COLO829 (cell line): ENCODE data around the gene CACNB4.

Experiments
- DNase-seq: peaks from one replicate; pipeline ENCODE4 v3.0.0; 2012; ENCODE audit warnings: low spot score

CACNB4 gene

DNA sequence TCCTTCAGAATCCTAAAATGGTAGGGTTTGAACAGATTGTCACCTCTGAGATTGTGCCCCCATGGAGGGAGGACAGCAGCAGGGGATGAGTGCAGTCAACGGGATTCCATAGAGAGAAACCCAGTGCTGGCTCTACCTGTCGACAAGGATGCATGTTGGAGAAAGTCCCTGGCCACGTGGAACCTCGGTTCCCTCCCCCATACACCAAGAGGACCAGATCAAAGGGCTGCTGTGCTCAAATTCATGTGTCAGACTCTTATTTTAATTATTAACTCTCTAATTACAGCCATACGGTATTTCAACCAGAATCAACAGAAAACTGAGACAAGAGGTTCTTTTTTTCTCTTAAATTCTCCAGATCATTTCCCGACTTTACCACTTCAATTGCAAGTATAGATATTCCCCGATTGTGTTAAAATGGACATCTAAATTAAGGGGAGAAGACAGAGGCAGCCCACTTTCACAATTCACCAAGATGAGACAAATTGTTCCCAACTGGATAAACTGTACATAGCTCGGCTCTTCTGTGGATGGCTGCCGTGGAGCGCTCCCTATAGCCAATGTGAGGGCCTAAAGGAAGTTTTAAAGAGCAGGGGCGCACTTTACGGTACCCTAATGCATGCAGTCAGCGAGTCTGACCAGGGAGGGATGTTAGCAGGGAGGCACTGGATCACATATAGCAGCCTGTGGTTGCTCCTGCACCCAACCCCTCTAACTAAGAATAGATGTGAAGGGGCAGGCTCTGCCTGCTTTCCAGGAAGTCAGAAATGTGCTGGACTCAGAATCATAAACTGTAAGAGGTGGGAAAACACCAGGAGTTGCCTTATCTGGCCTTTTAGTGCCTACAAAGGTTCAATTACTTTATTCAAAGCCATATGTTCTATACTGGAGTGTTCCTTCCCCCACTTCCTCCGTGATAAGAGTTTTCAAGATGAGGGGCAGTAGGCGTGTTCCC lies 123.1 kb downstream of the CACNB4 start:
- no peak for DNase-seq

DNA sequence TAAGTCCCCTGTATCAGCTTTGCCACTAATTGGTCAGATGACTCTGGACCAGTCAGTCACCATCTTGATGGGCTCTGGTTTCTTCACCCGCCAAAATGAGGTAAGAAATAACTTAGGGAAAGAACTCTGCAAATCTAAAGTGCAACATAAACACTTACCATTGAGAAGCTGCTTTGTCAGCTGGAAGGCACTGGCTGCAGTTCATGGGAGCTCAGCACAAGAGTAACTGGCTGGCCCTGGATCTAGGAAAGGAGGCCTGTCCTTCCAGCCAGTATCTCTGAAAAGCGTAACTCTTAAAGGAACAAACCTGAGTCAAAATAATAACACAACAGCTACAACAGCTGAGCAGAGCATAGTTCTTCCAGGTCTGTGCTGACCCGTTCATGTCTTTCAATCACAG lies 123.9 kb downstream of the CACNB4 start:
- DNase-seq: no peak

DNA sequence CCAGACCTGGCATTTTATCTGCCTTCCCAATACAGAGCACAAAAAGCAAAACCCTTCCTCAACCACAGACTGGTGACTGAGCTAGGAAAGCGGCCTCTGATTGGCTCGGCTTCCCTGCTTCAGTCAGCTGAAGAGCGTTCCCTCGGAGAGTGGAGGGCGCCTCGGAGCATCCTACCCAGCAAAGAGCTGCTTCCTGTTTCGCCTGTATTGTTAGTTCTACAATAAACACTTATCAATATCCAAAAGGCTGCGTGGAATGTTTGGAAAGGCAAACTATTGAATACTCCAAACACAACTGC lies 125.0 kb downstream of the CACNB4 start:
- no peak for DNase-seq

DNA sequence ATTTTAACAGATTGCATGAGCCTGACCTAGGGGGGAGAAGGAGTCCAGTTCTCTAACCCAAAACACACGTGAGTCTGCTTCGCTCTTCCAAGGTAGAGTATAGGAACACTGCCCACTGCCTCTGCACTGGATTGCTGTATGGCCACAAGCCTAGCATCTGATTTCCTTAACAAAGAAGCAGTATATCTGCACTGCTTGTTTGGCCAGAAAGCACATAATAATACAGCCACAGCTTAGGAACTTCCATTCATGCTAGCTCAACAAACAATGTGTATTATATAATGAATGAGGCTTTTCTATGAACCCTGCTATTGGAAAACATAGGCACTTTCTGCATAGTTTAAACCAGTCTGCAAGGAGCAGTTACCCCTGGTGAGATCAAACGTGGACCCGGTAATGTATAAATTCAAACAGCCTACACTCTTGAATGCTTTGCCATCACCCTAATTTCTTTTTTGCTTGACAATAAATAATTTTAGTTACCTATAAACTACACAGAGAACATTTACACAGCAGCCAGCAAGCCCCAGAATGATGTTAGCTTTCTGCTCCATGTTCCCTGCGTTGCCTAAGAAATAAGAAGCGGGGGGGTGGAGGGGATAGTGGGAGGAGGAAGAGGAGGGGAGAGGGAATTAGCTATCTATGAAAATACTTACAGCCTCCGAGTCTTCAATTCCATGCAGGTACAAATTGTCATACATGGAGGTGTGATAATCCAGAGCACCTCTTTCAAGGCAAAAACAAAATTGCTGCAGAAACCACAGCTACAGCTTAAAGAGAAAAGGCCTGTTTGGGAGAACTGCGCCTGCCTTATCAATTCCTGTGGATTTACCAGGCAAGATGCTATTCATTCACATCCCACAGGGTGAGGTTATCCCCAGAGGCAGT lies 125.6 kb downstream of the CACNB4 start:
- DNase-seq: peak; percentile 26

DNA sequence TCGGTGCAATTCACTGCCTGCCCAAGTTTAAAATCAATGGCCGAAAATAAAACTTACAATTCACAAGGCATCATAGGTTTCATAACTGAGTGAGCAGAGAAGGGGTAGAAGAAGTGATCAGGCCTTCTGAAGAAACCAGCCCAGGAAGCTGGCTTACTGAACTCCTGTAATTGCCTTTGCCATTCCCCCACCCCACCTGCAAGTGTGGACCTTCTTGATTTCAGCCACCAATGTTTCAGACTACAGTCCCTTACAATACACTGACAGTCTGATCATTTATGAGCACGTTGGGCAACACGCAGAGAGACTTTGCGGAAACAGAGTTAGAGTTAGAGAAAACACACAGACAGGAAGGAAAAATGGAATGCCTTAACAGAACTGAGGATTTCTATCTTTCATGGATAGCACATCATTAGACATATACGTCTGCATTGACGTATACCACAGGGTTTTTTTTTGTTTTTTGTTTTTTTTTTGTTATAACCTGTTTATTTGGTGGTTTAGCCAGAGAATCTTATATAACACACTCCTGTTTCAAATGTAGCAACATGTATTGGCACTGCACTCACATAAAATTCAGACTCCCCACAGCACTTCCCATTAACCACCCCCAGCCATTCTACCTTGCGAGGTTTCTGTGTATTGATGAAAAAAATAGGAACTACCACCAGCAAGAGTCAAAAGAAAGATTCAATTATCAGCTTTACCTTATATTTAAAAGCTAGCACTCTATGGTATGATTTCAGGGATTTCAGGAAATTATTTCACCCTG lies 126.4 kb downstream of the CACNB4 start:
- no peak for DNase-seq

DNA sequence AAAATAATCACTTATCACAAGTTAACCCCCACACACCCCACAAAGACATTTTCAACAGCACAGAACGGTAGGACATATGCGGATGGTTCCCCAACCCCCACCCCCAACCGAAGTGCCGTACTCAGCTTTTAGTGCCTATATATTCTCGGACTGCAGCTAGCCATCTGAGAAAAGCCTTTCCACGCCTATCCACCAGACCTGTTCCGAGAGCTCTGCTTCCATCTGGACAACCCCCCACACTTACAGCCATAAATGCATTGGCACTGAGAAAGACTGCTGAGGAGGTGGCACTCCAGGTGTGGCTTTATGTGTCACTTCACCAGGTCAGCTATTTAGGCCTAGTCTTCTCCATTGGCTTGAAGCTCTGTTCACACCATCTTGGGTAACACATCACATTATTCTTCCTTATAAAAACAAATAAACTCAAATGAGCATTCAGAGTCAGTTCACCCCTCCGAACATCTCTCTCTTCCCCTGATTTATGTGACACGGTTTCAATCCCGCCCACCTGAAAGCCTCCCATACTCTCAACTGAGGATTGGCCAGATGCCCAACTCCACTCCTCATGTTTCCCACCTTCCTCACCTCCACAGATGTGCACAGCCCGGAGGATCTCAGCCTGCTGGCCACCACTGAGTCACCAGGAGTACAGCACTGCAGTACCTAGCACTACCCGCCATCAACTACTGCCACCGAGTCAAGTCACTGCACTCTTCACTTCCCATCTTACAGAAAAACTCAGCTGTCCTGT lies 127.4 kb downstream of the CACNB4 start:
- no peak for DNase-seq

DNA sequence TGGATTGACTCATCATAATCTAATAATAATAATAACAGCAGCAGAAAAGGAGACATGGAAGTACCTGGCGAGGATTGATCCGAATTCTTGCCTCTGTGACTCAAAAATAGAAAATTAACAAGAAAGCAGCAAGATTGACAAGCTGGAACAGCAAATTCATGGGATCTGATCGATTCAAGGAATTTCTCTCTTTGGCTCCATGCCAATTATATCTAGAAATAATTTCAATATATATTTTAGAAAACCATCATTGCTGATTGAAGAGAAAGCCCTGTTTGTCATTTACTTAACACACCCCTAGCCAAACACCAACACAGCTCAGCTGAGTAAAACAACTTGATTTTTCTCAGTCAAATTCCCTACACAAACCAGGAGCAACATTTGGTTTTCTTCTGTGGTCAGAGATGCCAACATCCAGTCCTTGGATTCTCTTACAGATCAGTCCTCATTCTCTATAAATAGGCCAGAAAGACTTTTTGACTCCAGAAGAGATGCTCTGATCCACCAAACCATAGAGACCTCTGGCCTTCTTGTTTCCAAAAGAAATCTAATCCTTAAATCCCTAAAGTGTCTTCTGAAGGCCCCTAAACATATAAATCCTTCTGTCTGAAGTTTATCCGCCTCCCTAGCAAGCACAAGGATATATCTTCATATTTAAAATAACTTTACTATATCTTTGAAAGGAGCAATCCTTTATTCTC lies 129.9 kb downstream of the CACNB4 start:
- no peak for DNase-seq

DNA sequence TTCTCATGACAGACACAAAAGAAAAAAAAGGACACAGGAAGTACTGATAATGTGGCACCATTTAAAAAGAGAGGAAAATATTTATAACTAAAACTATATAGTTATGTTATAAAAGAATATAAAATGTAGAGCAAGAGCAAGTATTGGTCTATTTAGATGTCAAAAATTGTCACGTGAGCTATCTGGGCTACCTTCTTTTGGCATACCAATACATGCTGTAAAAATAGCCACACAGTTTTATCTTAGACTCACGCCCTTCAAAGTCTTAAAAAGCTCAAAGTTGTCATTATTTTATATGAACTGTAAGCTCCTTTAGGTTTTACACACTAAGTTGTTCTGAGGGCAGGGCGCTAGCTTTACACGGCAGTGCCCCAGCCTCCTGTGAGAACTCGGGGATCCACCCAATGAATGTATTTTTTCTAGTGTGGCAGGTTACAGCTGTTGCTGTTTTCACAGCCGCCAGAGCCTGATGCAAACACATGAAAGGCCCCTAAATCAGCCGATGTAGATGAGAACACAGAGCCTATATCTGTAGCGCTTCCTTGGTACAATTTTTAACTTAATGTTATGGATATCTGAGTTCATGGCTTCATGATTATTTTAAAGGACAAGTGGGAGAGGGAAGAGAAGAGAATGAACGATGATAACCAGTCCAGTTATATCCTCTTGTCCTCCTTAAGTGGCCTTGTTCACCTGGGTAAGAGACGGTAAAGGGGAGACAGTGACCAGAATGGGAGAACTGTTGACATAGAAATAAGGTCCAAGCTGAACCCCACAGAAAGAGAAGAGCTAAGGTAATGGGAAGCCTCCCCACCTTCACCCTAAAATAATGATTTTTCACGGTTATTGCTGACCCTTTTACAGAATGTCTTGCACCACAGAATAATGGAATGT lies 130.8 kb downstream of the CACNB4 start:
- no peak for DNase-seq

DNA sequence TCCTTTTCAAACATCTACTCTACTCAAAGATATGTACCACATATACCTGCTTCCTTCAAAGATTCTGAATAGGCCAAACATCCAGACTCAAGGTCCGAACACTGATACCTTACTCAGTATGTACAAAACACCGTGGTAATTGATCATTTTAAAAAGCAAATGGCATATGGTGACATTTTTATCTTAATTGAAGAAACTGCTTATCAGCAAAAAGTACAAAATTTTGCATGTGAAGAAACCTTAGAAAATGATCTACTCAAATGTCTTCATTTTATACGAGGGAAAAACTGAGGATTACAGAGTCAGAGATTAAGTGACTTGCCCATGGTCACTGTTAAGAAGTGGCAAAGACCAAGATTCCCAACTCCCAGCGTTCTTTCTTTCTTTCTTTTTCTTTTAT lies 133.0 kb downstream of the CACNB4 start:
- DNase-seq: no peak

DNA sequence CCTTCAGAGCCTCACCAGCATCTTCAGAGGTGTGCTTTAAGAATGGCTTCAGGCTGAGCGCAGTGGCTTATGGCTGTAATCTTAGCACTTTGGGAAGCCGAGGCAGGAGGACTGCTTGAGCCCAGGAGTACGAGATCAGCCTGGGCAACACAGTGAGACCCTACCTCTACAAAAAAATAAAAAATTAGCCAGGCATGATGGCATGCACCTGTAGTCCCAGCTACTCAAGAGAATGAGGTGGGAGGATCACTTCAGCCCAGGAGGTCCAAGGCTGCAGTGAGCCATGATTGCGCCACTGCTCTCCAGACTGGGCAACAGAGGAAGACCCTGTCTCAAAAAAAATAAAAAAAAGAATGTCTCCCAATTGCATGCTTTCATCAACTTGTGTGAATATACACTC lies 137.3 kb downstream of the CACNB4 start:
- DNase-seq: no peak

DNA sequence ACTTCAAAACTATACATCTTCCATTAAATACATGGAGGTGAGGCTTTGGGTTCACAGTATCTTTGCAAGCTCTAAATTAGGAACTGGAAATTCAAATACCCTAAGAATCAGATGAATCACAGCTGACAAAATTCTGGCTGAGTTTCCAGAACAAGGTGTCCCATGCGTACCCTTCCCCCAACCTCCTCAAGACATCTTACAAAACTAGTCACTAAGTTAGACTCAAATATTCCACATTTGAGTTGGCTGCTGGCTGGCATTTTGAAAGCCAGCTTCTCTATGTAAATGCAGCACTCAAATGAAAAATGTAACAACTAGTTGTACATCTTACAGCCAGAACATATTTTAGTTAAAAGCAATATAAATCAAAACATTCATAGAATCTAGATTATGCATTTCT lies 139.6 kb downstream of the CACNB4 start:
- no peak for DNase-seq

DNA sequence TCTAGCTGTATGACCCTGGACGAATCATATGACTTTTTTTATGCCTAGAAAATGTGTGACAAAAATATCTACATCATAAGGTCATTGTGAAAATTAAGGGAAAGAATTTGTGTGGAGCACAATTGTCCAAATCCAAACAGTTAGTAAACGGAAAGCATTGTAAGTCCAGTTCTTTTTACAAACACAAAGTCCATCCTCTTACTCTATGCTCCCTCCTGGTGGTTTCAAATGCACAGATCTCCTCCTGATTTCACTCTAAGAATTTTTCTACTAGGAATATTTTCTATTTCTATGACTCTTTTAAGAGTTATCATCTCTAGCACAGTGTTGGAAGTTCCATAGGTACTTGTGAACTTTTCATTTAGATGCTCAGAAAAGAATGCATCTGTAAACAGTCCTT lies 145.4 kb downstream of the CACNB4 start:
- no peak for DNase-seq

DNA sequence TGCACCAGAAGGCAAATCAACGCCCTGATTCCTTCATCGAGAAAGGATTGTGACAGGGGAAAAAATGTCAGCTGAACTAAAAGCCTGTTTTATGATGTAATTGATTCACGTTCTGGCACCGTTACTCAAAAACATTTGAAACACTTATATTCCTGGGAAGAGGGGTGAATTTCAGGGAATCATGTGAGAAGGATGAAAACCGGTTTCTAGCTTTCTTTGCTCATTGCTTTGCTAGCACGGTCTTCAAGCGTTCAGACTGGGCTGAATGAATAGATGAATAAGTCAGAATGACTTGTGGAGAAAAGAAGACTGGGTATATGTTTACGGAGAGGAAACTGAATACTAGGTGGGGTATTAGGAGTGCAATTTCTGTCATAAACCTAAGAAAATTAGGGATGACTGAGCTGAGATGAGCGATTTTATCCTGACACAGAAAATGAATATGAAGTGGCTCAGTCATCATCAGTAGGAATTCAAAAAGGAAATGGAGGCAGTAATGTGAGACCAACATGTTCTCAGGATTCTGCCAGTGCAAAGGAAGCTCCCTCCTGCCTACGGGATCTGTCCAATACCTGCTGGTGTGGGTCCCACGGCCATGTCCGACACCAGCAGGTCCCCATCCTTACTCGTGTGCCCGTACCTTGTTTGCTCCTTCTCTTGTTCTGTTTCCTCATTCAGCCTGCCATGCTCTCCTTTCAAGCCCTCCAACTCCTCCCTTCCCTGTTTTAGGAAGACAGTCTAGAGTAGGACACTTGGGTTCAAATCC lies 146.0 kb downstream of the CACNB4 start:
- DNase-seq: no peak

DNA sequence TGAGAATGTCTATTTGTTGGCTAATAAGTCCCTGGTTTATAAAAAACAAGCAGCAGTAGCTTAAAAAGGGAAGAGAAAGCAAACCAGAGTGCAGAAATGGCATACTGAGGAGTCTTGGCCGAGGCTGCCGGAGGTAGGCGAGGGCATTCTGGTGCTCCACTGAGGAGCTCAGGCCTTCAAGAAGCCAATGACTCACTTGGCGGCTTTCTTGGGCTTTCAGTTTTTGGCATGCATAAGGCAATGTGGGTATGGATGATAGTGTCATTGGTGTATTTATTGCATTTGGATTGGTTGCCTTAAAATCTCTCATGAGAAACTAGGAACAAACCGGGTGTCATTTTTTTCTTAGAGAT lies 151.1 kb downstream of the CACNB4 start:
- no peak for DNase-seq

DNA sequence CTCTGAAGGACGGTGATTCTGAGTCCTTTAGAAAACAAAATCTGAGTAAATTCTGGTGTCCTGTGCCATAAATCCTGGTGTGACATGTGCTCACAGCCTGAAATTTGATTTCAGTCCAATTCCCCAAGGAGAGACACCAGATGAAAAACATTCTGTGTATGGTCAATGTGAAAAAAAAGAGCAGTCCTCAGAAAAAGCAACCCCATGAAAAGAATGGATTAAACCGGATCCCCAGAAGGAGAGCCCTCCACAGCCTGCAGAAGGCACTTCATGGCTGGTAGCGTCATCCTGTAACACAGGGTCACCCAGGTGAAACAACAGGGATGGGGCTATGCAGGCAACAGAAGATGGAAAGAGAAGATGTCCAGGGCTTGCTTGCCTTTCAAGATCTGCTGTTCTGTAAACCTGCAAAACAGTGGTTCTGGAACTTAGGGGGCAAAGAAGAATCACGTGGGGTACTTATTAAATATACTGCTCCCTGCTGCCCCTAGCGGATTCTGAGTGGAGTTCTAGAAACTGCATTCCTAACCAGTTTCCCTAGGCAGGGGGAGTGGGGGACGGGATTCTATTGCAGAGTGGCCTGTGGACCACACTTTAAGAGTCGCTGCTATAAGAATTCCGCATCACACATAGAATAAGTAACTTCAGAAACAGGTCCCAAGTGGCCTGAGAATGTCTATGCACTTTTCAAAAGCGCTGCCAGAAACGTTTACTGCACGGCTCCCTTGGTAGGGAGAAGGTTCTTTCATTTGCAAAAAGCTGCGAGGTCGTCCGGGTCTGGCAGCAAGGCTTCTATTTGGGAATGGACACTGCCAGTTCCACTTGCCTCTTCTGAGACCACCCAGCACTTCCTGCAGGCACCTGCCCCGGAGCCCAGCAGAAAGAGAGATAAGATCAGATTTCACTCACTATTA lies 151.7 kb downstream of the CACNB4 start:
- DNase-seq: peak; percentile 40

DNA sequence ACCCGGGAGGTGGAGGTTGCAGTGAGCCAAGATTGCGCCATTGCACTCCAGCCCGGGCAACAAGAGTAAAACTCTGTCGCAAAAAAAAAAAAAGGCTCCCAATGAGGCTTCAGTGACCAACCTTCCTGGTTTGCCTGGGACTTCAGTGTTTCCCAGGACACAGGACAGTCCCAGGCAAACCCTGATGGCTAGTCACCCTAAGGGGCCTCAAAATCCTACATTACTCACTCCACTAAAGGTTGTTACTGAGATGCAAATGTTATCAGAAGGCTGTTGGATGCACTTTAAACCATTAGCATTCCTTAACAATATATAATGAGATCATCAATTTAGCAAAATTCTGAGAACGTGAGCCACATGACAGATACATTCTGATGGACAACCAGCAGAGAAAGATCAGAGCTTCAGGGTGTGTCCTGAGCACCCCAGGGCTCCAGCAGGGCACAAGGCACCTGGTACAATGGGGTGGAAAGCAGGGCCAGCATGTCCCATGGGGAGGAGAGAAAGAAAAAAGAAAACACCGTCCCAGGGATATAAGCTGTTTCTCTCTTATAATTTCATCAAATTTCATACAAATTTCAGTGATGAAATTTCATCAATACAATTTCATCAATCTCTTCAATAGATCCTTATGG lies 152.5 kb downstream of the CACNB4 start:
- no peak for DNase-seq

DNA sequence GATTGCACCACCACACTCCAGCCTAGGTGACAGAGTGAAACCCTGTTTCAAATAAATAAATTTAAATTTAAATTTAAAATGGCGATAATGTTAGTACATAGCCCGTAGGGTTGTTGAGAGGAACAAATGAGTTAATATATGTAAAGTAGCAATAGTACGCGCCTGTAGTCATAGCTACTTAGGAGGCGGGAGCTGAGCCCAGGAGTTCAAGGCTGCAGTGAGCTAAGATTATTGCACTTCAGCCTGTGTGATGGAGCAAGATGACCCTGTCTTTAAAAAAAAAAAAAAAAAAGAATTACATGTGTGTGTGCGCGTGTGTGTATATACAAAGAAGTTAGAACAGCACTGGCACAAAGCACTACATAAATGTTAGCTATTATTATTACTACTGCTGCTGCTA lies 153.2 kb downstream of the CACNB4 start:
- DNase-seq: no peak

DNA sequence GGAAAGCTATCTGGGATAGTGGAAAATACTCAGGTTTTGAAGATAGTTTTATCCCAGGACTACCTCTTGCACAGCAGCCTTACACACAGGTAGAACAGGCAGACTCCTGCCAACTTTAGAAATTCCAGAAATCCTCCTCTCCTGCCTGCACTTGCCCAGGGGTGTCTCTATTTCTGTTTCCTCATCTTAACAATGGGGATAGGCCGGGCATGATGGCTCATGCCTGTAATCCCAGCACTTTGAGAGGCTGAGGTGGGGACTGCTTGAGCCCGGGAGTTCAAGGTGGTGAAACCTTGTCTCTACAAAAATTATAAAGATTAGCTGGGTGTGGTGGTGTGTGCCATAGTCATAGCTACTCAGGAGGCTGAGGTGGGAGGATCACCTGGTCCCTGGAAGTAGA lies 153.7 kb downstream of the CACNB4 start:
- no peak for DNase-seq
